ENCODE data around the gene GSTCD. TPM values are rescaled to one million over a fixed set of nuclear protein-coding genes. Genes with fewer than 3 reads are reported as not detected.

Gene GSTCD
- total RNA-seq, 1 experiment from 2014 or later = 17.9 TPM

- Histone ChIP-seq H3K79me1 (ENCODE audit: insufficient read depth, low read depth, low read length, poor library complexity, severe bottlenecking) (no peaks in the 10 kb centered on the region), H3K14ac (ENCODE audit: insufficient read depth, low read length) (no peak overlapping the region), H3K9me3 (ENCODE audit: control insufficient read depth, low read depth, low read length) (no peaks in the 10 kb centered on the region), H4K8ac (replicated peaks; ENCODE audit: insufficient read length, low read depth, low read length) (no peak overlapping the region), H2BK120ac (ENCODE audit: low read depth, low read length, poor library complexity, severe bottlenecking) (no peak overlapping the region), H3K9ac (ENCODE audit: extremely low read depth, insufficient read length, low read length) (no peak overlapping the region), H3K23me2 (ENCODE audit: insufficient read length, low read depth, low read length, poor library complexity, severe bottlenecking) (no peaks in the 10 kb centered on the region), H3K79me2 (ENCODE audit: insufficient read depth, low read length) (no peaks in the 10 kb centered on the region), H4K20me1 (ENCODE audit: control insufficient read depth, insufficient read depth, insufficient read length) (no peaks in the 10 kb centered on the region), H2BK12ac (ENCODE audit: insufficient read length, low read depth, low read length) (no peak overlapping the region), H3K27me3 (ENCODE audit: insufficient read depth, low read length) (no peaks in the 10 kb centered on the region), H2BK5ac (ENCODE audit: insufficient read length, low read length) (no peak overlapping the region), H2AFZ (ENCODE audit: low read length) (no peak overlapping the region), H3T11ph (ENCODE audit: low read length) (no peak overlapping the region), H3K18ac (ENCODE audit: insufficient read length, low read depth, low read length) (no peak overlapping the region), H2BK15ac (ENCODE audit: low read depth, low read length) (no peak overlapping the region), H4K5ac (ENCODE audit: insufficient read length, low read depth, low read length) (no peak overlapping the region), H3K4ac (ENCODE audit: low read depth, low read length) (no peak overlapping the region), H3K4me2 (ENCODE audit: insufficient read depth, insufficient read length, low read length) (no peak overlapping the region), H3K4me1 (ENCODE audit: insufficient read depth, low read length) (no peaks in the 10 kb centered on the region), H3K56ac (ENCODE audit: insufficient read length, low read depth, low read length) (no peak overlapping the region), H2AK5ac (ENCODE audit: insufficient read length, low read length) (no peak overlapping the region), H3K23ac (ENCODE audit: insufficient read length, low read depth, low read length) (no peak overlapping the region), H3K27ac (ENCODE audit: insufficient read length, low read depth, low read length) (no peak overlapping the region), H2BK20ac (ENCODE audit: low read depth, low read length, poor library complexity, severe bottlenecking) (no peak overlapping the region), H4K91ac (ENCODE audit: insufficient read length, low read depth, low read length) (no peak overlapping the region)
- TF ChIP-seq CTCF (conservative IDR thresholded peaks at IDR 0.05) = no peak
- Mint-ChIP-seq H3K9me3 (no peaks in the 10 kb centered on the region), H3K36me3 (ENCODE audit: insufficient read depth in 1 of 3, low read depth in 3 of 3) (no peaks in the 10 kb centered on the region), H3K27ac (no peak overlapping the region), H3K27me3 (ENCODE audit: low read depth) (no peaks in the 10 kb centered on the region), H3K4me1 (no peaks in the 10 kb centered on the region), H3K4me3 (no peak overlapping the region)
- DNase-seq = no peak
- WGBS (ENCODE audit: extremely low coverage, insufficient read length, low lambda C conversion rate) = no CpG with 5 or more reads among the region's 1 CpG
Observed at GRCh38 chr4:105758958-105759357, 50.4 kb downstream of the GSTCD start.
